ENCODE results near the gene ATP5PO.
A peak's percentile ranks its signal among the peaks of the same experiment; 100 is the strongest.

Gene ATP5PO, protein sequence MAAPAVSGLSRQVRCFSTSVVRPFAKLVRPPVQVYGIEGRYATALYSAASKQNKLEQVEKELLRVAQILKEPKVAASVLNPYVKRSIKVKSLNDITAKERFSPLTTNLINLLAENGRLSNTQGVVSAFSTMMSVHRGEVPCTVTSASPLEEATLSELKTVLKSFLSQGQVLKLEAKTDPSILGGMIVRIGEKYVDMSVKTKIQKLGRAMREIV

DNA sequence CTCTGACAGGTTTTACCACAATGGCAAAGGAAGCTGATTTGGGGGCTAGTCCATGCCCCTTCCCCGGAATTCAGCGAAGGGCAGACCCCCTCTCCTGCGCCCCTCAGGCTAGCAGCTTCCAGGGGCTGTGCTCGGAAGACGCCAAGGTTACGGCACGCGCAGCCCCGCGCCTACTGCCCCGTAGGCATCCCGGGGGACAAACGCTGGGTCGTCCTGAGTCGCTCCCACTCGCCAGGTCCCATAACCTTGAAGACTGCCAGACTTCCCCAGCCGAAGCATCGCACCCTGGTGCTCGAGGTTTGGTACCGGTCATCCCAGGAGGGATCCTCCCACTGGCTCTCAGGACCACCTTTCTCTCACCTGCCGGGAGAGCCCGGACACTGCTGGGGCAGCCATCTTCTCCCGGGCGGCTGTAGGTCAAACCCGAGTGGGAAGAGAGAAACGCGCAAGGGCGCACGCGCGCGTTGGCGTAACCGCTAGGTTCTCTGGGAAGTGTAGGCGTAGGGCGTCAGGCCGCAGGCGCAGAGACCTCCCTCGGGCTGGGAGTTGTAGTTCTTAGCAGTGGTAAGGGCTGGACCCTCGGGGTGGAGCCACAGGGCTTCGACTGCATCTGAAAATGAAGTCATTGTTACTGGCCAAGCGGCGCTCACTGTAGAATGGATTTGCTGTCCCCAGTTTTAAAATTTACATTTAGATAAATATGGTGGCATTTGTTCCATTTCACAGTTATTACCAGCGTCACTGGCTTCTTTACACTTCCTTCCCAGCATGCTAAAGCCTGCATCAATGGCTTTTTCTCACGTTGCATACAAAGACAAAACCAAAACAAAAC is at the start of gene ATP5PO:
Gene ATP5PO, minus strand, starts transcription at position 437 of the 832 bp plus-strand sequence. Its CDS starts 41 bp downstream, at position 396.
- H3K27ac ChIP-seq, result peak within 1 kb of the TSS; percentile 84
- H3K4me2 ChIP-seq, result peak within 1 kb of the TSS; percentile 84
- no peak for TF ChIP-seq Cebpa-rat (IDR thresholded peaks at IDR 0.05)
- H3K9ac ChIP-seq, result peak within 1 kb of the TSS; percentile 88
- peaks cover 21% of the 10 kb centered on the region for H3K4me1 ChIP-seq
- peaks cover 34% of the 10 kb centered on the region for H3K36me3 ChIP-seq
- H3K4me3 ChIP-seq, result peak within 1 kb of the TSS; percentile 83
- no peaks in the 10 kb centered on the region for H3K27me3 ChIP-seq
- no peaks in the 10 kb centered on the region for H3K9me3 ChIP-seq
- H4K20me1 ChIP-seq, result peaks cover 3% of the 10 kb centered on the region; the same call in 1 of the 2 replicates

GRCh38 chr21:33964706-33965325 is 49.2 kb upstream of the ATP5PO start:
- no peak for TF ChIP-seq Cebpa-rat (IDR thresholded peaks at IDR 0.05)
- no peaks in the 10 kb centered on the region for H4K20me1 ChIP-seq
- no peak overlapping the region for H3K27ac ChIP-seq
- H3K4me1 ChIP-seq, result no peaks in the 10 kb centered on the region
- no peaks in the 10 kb centered on the region for H3K36me3 ChIP-seq
- no peak overlapping the region for H3K4me3 ChIP-seq
- no peaks in the 10 kb centered on the region for H3K27me3 ChIP-seq
- peaks cover 13% of the 10 kb centered on the region for H3K9me3 ChIP-seq
- H3K9ac ChIP-seq, result no peak overlapping the region
- H3K4me2 ChIP-seq, result no peak overlapping the region

GRCh38 chr21:33963848-33964555 is 48.4 kb upstream of the ATP5PO start:
- H3K9me3 ChIP-seq, result peaks cover 20% of the 10 kb centered on the region
- no peak overlapping the region for H3K4me2 ChIP-seq
- no peak overlapping the region for H3K9ac ChIP-seq
- H3K27ac ChIP-seq, result no peak overlapping the region
- no peaks in the 10 kb centered on the region for H4K20me1 ChIP-seq
- TF ChIP-seq Cebpa-rat (IDR thresholded peaks at IDR 0.05), result no peak
- no peaks in the 10 kb centered on the region for H3K36me3 ChIP-seq
- H3K4me3 ChIP-seq, result no peak overlapping the region
- no peaks in the 10 kb centered on the region for H3K27me3 ChIP-seq
- H3K4me1 ChIP-seq, result no peaks in the 10 kb centered on the region

GRCh38 chr21:33962290-33962689 is 46.7 kb upstream of the ATP5PO start:
- Histone ChIP-seq H3K9ac (no peak overlapping the region), H3K9me3 (peaks cover 30% of the 10 kb centered on the region), H3K27me3 (no peaks in the 10 kb centered on the region), H3K4me2 (no peak overlapping the region), H3K4me3 (no peak overlapping the region), H4K20me1 (no peaks in the 10 kb centered on the region), H3K36me3 (no peaks in the 10 kb centered on the region), H3K4me1 (no peaks in the 10 kb centered on the region), H3K27ac (no peak overlapping the region)
- TF ChIP-seq Cebpa-rat (IDR thresholded peaks at IDR 0.05), result no peak

- Histone ChIP-seq H3K27me3 (no peaks in the 10 kb centered on the region), H3K27ac (no peak overlapping the region), H3K9me3 (peaks cover 30% of the 10 kb centered on the region), H3K4me3 (no peak overlapping the region), H3K9ac (no peak overlapping the region), H3K4me1 (no peaks in the 10 kb centered on the region), H3K36me3 (no peaks in the 10 kb centered on the region), H4K20me1 (no peaks in the 10 kb centered on the region), H3K4me2 (no peak overlapping the region)
- no peak for TF ChIP-seq Cebpa-rat (IDR thresholded peaks at IDR 0.05)
Observed at GRCh38 chr21:33961061-33961460, 45.5 kb upstream of the ATP5PO start.

GRCh38 chr21:33959680-33960079 is 44.1 kb upstream of the ATP5PO start:
- no peaks in the 10 kb centered on the region for H4K20me1 ChIP-seq
- H3K27ac ChIP-seq, result no peak overlapping the region
- H3K4me1 ChIP-seq, result no peaks in the 10 kb centered on the region
- no peak for TF ChIP-seq Cebpa-rat (IDR thresholded peaks at IDR 0.05)
- H3K4me3 ChIP-seq, result no peak overlapping the region
- H3K36me3 ChIP-seq, result no peaks in the 10 kb centered on the region
- H3K9me3 ChIP-seq, result peaks cover 30% of the 10 kb centered on the region
- H3K27me3 ChIP-seq, result no peaks in the 10 kb centered on the region
- no peak overlapping the region for H3K4me2 ChIP-seq
- H3K9ac ChIP-seq, result no peak overlapping the region

DNA sequence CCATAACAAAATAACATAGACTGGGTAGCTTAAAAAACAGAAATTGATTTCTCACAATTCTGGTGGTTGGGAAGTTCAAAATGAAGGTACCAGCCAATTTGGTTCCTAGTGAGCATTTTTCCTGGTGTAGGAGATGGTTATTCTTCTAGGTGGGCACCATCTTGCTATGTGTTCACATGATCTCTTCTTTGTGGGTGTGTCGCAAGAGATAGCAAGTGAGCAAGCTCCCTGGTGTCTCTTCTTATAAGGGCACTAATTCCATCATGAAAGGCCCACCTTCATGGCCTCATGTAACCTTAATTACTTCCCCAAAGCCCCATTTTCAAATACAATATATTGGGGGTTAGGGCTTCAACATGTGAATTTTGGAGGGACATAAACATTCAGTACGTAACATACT is 38.8 kb upstream of the ATP5PO start:
- Histone ChIP-seq H3K9ac (no peak overlapping the region), H3K9me3 (peaks cover 22% of the 10 kb centered on the region; the same call in 1 of the 2 replicates), H3K27me3 (no peaks in the 10 kb centered on the region), H4K20me1 (no peaks in the 10 kb centered on the region), H3K4me1 (peaks cover 29% of the 10 kb centered on the region), H3K27ac (no peak overlapping the region), H3K4me2 (no peak overlapping the region), H3K4me3 (no peak overlapping the region), H3K36me3 (no peaks in the 10 kb centered on the region)
- no peak for TF ChIP-seq Cebpa-rat (IDR thresholded peaks at IDR 0.05)

GRCh38 chr21:33951276-33952178 is 35.9 kb upstream of the ATP5PO start:
- H3K9ac ChIP-seq, result 0 out of 2 replicates have a peak overlapping the region, but pooled peaks have one; percentile 17
- H4K20me1 ChIP-seq, result no peaks in the 10 kb centered on the region
- H3K27ac ChIP-seq, result peak overlapping the region; percentile 46; the same call in 1 of the 2 replicates
- H3K36me3 ChIP-seq, result no peaks in the 10 kb centered on the region
- H3K4me2 ChIP-seq, result peak overlapping the region; percentile 62
- no peak overlapping the region for H3K4me3 ChIP-seq
- no peak for TF ChIP-seq Cebpa-rat (IDR thresholded peaks at IDR 0.05)
- no peaks in the 10 kb centered on the region for H3K27me3 ChIP-seq
- H3K9me3 ChIP-seq, result peaks cover 8% of the 10 kb centered on the region; the same call in 1 of the 2 replicates
- H3K4me1 ChIP-seq, result peaks cover 58% of the 10 kb centered on the region
